HG03460 (cell line): ENCODE data around the gene OR10J5.

Experiments
- ATAC-seq: cut with Tn5 transposase; IDR thresholded peaks from one replicate; pipeline ENCODE4 v1.9.1; 2021; ENCODE audit not compliant: unreplicated experiment

OR10J5 gene

DNA sequence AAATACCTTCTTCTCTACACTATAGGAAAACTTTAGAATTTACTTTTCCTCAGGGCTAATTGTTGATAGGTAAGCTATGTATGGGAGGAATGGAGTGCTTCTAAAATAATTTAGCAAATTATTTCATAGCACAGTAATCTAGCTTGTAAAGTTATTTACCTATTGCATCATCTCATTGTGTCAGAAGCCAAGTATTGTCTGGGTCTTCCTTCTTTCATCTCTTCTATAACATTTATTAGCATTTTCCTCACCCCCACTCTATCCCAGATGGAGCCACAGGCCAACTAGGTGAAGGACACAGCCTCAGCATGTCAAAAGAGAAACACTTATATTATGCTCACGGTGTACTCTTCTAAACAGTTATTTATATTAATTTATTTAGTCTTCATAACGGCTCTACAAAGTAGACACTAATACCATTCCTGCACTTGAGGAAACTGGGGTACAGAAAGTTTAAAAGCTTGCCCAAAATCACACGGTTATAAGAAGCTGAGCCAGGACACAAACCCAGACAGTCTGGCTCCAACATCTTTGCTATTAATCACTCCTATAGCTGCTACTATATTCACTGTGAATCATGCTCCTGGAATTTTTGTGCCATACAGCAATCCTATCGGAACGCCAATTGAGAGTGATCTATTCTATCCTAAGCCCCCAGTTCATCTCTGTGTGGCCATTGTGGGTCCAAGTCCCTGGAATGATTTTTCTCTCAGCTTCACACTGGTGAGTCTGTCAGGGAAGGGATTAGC lies 43.1 kb downstream of the OR10J5 start:
- ATAC-seq: no peak
